Measurements from ENCODE around the gene A3GALT2.

A3GALT2 gene

DNA sequence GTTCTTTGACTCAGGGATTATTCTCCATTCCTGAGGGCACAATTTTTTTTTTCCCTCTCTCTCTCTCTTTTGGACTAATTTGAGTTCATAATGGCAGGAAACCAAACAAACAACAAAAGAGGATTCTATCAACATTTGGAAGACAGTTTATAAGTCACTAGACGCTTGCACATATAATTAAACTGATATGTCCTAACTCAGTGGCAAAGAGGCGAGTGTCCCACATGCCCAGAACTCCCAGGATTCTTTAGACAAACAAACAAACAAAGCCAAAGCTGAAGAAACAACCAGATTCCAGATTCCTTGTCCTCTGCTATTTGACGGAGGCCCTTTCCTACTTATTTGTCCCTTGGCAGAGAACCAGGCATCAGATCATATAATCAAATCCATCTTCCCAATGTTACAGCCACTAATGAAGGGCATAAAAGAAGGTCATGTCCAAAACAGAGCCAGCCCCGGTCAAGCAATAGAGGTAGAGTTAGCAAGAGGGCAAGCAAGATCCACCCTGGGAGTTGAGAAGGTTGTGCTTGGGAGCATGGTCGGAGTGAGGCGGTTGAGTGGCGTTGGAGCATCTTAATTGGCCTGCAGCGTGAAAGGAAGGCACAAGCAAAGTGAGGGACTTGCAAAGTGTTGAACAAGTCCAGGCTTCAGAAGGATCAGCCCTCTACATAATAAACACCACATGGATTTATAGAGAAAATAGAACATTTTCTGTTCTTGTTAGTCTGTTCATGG is 34.3 kb downstream of the A3GALT2 start (continued):
- TF ChIP-seq, protein P1, sequence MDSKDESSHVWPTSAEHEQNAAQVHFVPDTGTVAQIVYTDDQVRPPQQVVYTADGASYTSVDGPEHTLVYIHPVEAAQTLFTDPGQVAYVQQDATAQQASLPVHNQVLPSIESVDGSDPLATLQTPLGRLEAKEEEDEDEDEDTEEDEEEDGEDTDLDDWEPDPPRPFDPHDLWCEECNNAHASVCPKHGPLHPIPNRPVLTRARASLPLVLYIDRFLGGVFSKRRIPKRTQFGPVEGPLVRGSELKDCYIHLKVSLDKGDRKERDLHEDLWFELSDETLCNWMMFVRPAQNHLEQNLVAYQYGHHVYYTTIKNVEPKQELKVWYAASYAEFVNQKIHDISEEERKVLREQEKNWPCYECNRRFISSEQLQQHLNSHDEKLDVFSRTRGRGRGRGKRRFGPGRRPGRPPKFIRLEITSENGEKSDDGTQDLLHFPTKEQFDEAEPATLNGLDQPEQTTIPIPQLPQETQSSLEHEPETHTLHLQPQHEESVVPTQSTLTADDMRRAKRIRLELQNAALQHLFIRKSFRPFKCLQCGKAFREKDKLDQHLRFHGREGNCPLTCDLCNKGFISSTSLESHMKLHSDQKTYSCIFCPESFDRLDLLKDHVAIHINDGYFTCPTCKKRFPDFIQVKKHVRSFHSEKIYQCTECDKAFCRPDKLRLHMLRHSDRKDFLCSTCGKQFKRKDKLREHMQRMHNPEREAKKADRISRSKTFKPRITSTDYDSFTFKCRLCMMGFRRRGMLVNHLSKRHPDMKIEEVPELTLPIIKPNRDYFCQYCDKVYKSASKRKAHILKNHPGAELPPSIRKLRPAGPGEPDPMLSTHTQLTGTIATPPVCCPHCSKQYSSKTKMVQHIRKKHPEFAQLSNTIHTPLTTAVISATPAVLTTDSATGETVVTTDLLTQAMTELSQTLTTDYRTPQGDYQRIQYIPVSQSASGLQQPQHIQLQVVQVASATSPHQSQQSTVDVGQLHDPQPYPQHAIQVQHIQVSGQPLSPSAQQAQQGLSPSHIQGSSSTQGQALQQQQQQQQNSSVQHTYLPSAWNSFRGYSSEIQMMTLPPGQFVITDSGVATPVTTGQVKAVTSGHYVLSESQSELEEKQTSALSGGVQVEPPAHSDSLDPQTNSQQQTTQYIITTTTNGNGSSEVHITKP (tag by site-specific recombination; IDR thresholded peaks at IDR 0.05), result no peak
- TF ChIP-seq ZSCAN23 (tag by site-specific recombination; IDR thresholded peaks at IDR 0.05) (no peak), PRDM2 (tag by site-specific recombination; IDR thresholded peaks at IDR 0.05; ENCODE audit: borderline replicate concordance) (no peak), ZNF623 (tag by site-specific recombination; IDR thresholded peaks at IDR 0.05) (no peak), ZNF138 (tag by site-specific recombination; IDR thresholded peaks at IDR 0.05; ENCODE audit: borderline replicate concordance) (no peak), MYNN (tag by site-specific recombination; IDR thresholded peaks at IDR 0.05; ENCODE audit: borderline replicate concordance) (no peak)

GRCh38 chr1:33284049-33284448 is 36.8 kb downstream of the A3GALT2 start:
- H3K4me1 ChIP-seq (ENCODE audit: control insufficient read depth, insufficient read depth, low read length), result no peaks in the 10 kb centered on the region
- H3K4me3 ChIP-seq (ENCODE audit: low read depth, low read length), result no peak overlapping the region
- POLR2A ChIA-PET, result no interaction called here
- TF ChIP-seq SP7 (tag by site-specific recombination; IDR thresholded peaks at IDR 0.05), result no peak
- TF ChIP-seq ZNF433 (tag by site-specific recombination; IDR thresholded peaks at IDR 0.05; ENCODE audit: low read depth), result no peak
- TF ChIP-seq, protein P2, sequence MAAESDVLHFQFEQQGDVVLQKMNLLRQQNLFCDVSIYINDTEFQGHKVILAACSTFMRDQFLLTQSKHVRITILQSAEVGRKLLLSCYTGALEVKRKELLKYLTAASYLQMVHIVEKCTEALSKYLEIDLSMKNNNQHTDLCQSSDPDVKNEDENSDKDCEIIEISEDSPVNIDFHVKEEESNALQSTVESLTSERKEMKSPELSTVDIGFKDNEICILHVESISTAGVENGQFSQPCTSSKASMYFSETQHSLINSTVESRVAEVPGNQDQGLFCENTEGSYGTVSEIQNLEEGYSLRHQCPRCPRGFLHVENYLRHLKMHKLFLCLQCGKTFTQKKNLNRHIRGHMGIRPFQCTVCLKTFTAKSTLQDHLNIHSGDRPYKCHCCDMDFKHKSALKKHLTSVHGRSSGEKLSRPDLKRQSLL (tag by site-specific recombination; IDR thresholded peaks at IDR 0.05), result no peak
- peaks cover 8 to 52% of the 10 kb centered on the region in 2 experiments; a peak in 2 of 3 replicates for H3K36me3 ChIP-seq (ENCODE audit: control insufficient read depth in 2 of 2, insufficient read depth in 1 of 2, low read length in 2 of 2)
- no peak overlapping the region for H3K27ac ChIP-seq (ENCODE audit: extremely low read depth, low read depth, low read length)
- CTCF ChIA-PET, result interaction anchor here (0.6 to 1.8 kb wide), 4 partner anchors 9 to 186 kb away, joined by 3 to 5 read pairs (median 4); no protein-coding TSS in a partner anchor
- no peaks in the 10 kb centered on the region for H3K9me3 ChIP-seq (ENCODE audit: control insufficient read depth, insufficient read depth, low read depth, low read length)

GRCh38 chr1:33282791-33283190 is 38.1 kb downstream of the A3GALT2 start:
- POLR2A ChIA-PET, result no interaction called here
- Histone ChIP-seq H3K4me3 (ENCODE audit: low read depth, low read length) (no peak overlapping the region), H3K36me3 (ENCODE audit: control insufficient read depth in 2 of 2, insufficient read depth in 1 of 2, low read length in 2 of 2) (peaks cover 8 to 52% of the 10 kb centered on the region in 2 experiments; a peak in 2 of 3 replicates), H3K9me3 (ENCODE audit: control insufficient read depth, insufficient read depth, low read depth, low read length) (no peaks in the 10 kb centered on the region), H3K27ac (ENCODE audit: extremely low read depth, low read depth, low read length) (no peak overlapping the region), H3K4me1 (ENCODE audit: control insufficient read depth, insufficient read depth, low read length) (no peaks in the 10 kb centered on the region)
- CTCF ChIA-PET, result interaction anchor here (1.8 to 3.6 kb wide), 2 partner anchors 11 to 13 kb away, joined by 5 to 16 read pairs; no protein-coding TSS in a partner anchor
- TF ChIP-seq MZF1 (tag by site-specific recombination; IDR thresholded peaks at IDR 0.05; ENCODE audit: borderline replicate concordance) (no peak), KLF16 (tag by site-specific recombination; IDR thresholded peaks at IDR 0.05) (no peak), ZNF664 (tag by site-specific recombination; IDR thresholded peaks at IDR 0.05) (no peak), YY2 (tag by site-specific recombination; IDR thresholded peaks at IDR 0.05) (no peak), ZBTB7A (tag by site-specific recombination; IDR thresholded peaks at IDR 0.05; ENCODE audit: low read depth) (no peak), ZBTB1 (tag by site-specific recombination; IDR thresholded peaks at IDR 0.05) (no peak), ZNF624 (tag by site-specific recombination; IDR thresholded peaks at IDR 0.05) (no peak), ZNF776 (tag by site-specific recombination; IDR thresholded peaks at IDR 0.05; ENCODE audit: borderline replicate concordance) (no peak), ZNF585B (tag by site-specific recombination; IDR thresholded peaks at IDR 0.05) (no peak), ZNF341 (tag by site-specific recombination; IDR thresholded peaks at IDR 0.05; ENCODE audit: low read depth) (no peak), ZNF157 (tag by site-specific recombination; IDR thresholded peaks at IDR 0.05) (no peak), ZFP37 (tag by site-specific recombination; IDR thresholded peaks at IDR 0.05) (no peak), ZFHX2 (tag by site-specific recombination; conservative IDR thresholded peaks at IDR 0.05) (no peak), SP7 (tag by site-specific recombination; IDR thresholded peaks at IDR 0.05) (no peak)
